ENCODE data around the gene MED13L.

Gene MED13L

DNA sequence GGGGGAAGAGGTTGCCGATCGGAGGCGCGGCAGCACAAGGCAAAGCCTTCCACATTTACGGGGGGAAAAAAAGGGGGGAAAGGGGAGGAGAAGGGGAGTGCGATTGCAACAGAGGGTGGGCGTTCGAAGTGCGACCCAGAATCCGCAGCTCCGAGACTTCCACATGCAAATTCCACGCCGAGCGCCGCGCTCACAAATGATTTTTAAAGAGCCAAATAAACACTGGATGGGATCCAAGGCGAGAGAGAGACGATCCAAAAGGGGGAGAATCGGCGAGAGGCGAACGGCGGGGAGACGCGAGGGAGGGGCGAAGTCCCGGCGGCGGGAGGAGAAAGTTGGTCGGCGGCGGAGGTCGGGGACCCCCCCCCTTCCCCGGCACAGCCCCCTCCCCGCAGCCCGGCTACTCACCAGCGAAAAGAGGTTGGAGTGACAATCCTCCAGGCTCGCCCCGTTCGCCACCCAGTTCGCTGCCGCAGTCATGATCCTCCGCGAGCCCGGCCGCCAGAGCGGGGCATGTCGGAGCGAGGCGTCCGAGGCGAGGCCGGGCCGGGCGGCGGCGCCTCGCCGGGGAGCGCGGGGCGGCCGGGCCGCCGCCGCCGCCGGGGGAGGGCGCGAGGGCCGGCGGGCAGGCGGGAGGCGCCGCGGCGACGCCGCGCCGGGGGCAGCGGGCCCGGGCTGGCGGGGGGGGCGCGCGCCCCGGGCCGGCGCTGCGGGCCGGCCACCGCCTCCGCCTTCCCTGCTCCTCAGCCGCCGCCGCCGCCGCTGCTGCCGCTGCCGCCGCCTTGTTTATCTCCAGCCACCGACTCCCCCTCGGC, 634 bp downstream of the MED13L start:
- peak; percentile 75 for DNase-seq (ENCODE audit: low spot score)

DNA sequence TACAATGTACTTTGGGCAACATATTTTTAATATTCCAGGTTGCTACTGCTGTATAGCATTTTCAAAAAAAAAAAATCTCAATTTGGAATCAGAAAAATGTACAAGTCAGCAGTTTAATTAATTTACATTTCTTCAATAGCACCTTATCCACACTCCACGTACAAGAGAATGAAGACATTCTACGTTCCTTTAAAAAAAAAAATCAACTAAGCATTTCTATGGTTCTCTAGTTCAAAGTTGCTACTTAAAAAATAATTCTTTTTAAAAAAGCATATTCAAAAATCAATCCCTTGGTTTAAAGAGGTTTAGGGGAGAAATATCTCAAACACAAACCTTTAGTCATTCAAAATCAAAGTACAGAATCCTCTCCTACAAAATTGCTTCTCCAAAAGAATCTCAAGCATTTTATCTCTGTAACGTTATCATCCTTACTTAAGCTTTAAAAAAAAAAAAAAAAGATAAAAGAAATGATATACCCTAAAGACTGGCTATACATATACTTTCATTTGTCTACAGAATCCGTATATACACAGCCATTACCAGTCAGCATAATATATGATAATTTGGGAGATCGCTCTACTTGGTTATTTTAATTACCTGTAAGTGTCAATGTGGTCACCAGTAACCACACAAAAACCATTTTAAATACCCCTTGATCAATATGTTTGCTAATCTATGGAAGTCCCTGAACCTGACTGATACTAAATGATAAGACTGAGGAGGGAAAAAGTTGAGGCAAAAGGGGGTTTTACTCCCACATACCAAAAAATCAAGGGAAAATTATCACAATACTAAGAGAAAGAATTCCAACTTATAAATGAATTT, 2.7 kb downstream of the MED13L start:
- no peak for DNase-seq (ENCODE audit: low spot score)

DNA sequence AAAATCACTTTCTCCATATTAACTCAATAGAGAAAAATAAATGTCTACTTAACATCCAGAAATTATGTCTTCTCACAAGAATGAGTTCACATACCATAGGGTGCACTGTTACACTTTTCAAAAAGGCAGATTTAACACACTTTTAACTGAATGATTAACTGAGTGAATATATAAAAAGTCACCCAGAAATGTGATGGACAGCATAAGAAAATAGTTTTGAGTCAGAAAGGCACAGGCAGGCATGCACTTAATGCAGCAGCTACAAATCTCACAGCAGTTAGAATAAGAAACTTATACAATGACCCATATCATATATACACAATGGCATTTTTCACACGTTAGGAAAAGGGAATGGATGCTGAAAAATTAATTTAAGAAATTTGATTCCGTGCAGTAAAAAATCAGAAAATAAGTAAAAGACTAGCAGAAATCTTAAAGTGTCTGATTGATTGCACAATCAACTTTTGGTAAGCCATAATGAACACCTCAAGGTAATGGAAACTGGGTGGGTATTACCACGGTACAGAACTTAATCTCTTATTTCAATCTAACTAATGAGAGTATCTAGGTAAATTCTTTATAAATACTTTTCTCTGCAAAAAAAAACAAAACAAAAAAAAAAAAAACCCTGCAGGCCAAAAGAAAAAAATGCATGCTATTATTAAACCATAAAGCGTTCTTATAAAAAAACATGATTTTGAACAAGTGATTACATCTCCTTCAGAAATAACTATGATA, 3.5 kb downstream of the MED13L start:
- no peak for DNase-seq (ENCODE audit: low spot score)

DNA sequence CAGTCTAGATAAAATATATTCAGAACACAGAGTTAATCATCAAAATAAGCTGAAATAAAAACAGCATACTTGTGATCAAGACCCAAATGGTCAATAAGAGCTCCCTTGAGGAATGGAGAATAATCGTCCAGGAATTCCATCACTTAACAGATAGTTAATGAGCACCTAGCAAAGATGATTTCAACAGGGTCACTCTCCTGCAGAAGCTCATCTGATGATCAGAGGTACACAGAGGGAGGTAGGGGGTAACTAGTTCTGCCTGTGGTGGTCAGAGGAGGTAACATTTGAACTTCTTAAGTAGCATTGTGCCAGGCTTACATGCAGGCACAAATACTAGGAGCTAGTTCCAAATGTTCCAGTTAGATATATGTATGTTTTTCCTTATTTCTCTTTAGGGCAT, 9.5 kb downstream of the MED13L start:
- DNase-seq (ENCODE audit: low spot score) = no peak

DNA sequence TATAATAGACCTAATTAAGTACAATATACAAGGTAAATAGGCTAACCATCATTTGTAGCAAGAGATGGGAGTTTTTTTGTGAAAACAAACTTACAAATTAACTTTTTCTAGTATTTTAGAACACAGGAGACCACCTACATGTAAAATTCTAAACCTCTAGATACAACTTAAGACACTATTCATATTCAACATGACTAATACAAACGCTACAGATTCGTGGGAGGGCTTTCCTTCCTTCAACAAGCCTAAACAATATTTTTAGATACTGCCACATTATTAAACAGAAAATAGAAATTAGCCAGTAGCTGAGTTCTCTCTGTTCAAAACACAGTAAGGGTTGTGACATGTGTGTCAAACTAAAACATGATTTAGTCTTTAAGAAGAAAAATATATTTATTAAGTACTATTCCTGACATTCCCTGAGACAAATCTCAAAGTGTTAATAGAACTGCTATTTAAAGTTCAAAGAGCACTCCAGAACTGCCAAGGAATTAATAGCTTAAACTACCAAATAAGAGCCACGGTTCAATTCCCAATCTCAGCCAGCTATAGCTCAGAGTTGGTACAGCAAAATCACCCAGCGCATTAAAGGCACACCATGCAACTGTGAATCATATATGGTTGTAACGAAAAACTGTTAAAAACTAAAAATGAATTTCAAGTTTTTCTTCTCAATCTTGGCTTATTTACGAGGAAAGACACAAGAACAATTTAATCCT, 10.7 kb downstream of the MED13L start:
- no peak for DNase-seq (ENCODE audit: low spot score)

DNA sequence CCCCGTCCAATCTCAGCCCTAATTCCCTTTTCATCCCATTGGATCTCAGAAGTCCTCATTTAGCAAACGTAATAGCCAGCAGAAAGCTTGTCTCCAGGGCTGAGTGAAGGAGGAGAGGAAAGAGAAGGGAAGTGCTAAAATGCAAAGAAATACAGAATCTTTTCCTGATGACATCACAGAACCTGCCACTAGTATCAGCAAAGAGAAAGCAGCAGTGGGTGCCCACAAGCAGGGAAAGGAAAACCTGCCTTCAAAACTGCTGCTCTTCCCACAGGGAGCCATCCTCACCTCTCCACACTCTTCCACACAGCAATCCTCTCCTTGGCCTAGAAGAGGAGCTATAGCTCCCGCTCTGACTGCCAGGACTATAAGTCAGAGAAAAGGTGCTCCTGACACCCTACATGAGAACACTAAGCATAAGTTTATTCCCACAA, 11.3 kb downstream of the MED13L start:
- DNase-seq (ENCODE audit: low spot score) = peak; percentile 51

DNA sequence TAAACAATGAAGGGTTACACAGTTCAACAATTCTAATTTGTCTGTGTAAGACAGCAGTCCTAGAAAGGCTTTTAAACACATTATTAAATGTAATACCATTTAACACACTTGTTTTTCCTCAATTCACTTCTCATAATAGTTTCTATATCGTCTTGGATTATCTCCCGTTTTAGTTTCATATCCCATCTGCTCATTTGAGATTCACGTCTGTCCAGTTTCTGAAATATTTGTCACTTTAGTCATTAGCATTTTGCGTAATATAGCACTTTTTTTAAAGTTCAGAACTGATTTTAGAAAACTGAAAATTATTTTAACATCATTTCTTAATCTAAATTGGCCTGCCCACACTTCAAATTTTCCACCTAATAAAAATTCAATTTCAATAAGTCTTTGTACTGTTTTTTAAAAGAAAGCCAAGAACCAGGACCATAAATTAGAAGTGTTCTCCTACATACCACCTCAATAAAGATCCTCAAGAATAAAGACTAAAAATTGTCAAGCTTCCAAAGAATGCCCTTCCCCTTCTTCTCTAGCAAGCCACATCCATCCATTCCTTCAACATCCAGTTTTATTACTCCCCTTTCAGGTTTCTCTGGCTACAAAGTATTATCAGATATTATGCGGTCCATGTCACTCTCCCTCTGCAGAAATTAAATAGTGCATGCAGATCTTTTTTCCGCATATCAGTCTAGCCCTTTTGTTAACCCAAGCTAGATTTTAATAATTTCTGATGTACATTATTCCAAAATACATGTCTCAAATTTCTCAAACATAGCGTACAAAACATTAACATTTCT, 11.9 kb downstream of the MED13L start:
- no peak for DNase-seq (ENCODE audit: low spot score)

DNA sequence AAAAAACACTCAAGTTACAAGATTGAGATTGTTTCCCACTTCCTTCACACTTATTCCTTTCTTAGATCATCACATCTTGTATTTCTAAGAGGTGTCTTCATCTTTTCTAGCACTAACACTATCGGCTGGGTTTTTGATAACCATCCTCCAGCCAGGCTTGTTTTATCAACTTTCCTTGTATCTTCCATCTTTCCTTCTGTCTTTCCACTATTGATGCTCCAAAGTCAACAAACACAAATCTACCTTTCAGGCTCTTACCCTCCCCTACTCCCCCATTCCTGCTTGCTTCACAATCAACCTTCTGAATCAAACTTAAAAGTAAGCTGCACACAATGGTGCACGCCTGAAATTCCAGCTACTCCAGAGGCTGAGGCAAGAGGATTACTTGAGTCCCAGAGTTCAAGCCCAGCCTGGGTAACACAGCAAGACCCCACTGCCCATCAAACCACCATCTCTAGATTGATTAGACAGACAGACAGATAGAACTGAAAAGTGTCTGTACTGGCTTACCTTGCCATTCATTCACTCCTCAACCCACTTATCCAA, 12.9 kb downstream of the MED13L start:
- DNase-seq (ENCODE audit: low spot score) = no peak

DNA sequence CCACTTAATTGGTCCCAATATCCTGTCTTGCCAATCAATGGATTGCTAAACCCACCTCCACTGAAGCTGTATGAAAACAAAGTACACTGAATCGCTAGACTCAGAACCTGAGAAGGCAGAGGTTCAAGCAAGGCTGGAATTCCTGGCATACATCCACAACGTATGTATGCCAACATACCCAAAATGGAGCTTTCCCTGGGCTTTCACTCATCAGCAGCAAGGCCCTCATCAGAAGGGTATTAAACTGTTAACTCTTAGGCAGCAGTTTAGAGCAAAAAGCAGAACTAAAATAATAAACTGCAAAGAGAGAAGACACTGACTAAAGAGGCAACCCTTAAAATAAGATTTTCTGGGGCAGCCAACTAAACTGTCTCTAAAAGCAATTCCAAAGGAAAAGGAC, 13.6 kb downstream of the MED13L start:
- no peak for DNase-seq (ENCODE audit: low spot score)

DNA sequence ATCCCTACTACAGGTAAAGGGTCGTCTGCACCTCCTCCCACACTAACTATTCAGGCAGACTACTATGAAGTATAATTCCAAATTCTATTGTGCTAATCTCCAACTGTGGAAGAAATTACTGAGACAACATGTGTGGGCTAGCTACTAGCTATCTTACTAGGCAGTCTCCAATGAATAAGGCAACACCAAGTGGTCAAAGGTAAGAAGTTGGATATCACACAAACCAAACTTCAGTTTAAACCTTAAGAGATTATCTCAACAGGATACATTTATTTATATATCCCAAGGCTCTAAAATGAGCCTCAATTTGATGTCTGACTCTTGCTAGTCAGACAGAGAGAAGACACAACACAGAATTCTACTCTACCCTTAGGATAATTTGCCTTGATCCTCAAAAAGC, 14.1 kb downstream of the MED13L start:
- DNase-seq (ENCODE audit: low spot score) = no peak

DNA sequence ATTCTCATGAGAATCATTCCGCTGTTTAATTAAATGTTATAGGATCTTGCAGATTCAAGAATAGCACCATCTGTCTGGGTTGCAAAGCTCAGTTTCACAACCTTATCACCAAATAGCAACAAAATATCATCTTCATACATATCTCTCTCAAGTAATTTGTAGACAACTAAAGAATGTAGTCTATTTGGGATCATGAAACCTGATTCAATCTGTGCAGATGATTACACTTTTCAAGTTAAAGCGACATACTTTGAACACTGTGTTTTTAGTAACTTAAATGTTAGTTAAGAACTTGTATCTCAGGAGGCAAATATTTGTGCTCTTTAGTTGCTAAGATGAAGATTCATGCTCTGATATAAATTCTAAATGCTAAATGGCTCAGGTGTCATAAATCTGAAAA, 14.8 kb downstream of the MED13L start:
- no peak for DNase-seq (ENCODE audit: low spot score)

DNA sequence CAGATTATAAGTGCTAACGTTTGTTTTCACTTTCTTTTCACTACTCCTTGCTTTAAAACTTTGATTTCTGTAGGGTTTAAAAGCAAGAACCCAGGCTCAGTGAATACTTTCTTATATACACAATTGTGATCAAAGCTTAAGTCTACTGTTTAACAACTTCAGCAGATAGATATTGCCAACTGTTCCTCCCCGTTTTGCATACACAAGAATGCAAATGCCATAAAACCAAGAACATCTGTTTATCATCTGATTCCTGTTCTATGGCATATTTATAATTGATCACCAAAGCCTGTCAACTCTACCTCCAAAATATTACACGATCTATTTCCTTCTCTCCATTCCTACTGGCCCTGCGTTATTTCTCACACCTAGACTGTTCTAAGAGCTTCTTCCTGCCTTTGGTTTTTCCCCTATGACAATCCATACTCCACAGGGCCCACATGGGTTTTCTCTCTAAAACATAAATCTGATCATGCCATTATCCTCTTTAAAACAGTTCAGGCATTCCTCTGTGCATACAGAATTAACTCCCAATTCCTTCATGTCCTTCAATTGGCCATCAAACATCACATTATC, 15.9 kb downstream of the MED13L start:
- no peak for DNase-seq (ENCODE audit: low spot score)

DNA sequence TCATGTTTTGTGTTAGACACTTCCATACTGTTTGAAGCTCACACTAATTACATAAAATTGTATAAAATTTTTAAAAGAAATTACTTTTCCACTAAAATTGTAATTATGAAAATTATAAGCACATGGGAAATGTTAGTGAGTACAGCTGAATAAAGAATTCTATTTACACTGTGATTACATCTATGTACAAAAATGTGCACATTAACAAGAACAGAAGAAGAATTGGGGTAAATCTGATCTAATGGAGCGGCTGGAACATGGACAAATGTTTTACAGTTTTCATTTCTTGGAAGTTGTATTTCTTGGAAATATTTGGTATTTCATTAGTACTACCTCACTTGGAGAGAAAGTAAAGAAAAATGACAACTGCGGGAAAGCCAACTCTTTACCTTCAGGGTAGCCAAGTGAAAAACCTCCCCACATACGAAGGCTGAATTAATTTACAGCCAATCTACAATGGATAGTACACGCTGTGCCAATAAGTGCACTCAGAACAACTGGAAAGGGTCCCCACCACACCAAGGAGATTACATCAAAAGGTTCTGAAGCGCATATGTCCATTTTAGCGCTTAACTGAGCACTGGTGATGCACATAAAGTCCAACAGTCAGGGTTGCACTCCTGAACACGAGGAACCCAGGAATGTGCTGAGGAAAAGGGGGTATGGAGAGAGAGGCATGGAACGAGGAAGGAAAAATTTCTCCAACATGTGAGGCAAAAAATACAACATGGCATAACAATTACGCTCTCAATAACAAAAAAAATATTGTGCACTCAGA, 17.5 kb downstream of the MED13L start:
- no peak for DNase-seq (ENCODE audit: low spot score)

DNA sequence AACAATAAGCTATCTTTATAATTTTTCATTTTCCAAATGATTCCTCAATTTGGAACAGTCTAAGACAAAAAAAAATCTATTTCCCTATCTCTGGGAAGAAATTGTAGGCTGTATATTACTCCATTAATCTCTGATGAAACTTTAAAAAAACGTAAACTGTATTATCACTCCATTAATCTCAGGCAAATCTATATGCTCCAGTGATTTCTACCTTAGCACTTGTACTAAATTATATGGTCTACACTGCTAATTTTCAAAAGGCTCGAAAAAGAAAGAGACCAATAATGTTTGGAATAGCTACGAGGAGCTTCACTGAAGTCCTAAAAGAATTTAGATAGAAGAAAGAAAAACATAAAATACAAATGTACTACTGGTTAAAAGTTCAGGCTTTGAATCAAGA, 19.7 kb downstream of the MED13L start:
- DNase-seq (ENCODE audit: low spot score) = no peak

DNA sequence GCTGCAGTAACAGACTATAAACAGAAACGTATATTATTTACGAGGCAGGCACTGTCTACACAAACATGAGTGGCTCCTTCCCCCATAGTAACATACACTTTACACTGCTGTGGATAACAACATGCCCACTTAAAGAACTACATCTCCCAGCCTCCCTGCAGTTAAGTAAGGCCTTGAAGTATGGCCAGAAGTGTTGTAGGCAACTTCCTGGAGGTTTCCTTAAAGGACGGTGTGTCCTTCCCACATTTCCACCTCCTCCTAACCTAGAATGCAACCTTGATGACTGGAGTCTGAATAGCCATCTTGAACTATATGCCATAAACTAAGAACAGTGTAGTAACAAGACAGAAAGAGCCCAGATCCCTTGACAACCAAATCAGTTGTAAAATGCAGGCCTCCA, 20.3 kb downstream of the MED13L start:
- no peak for DNase-seq (ENCODE audit: low spot score)

DNA sequence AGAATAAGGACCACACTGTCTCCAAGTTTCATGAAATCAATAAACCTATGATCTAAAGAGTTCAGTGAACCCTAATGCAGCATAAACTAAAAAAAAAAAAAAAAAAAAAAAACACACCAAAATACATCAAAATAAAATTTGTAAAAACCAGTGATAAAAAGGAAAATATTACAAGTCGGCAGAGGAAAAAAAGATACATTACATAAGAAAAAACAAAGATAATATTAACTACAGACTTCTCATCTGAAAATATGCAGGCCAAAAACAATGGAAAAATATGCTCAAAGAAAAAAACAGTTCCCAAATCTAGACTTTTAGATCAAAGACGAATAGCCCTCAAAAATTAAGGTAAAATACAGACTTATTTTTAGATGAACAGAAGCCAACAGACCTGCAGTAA, 27.6 kb downstream of the MED13L start:
- DNase-seq (ENCODE audit: low spot score) = no peak

DNA sequence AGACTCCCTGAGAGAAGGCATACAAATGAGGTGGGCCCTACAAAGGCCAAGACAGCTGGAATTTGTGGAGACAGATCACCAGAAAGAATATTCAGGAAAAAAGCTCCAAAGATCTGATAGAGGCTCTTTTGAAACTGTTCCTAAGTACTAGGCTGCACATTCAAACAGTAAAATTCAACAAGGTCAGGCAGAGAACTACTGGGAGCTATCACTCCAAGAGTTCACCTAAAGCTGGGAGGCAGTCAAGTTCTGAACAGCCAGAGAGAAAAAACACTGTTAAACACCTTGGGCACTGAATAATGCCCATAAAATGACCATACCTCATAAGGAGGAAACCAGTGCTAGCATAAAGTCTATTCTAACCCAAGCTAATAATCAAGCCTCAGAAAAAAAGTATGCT, 28.6 kb downstream of the MED13L start:
- no peak for DNase-seq (ENCODE audit: low spot score)

DNA sequence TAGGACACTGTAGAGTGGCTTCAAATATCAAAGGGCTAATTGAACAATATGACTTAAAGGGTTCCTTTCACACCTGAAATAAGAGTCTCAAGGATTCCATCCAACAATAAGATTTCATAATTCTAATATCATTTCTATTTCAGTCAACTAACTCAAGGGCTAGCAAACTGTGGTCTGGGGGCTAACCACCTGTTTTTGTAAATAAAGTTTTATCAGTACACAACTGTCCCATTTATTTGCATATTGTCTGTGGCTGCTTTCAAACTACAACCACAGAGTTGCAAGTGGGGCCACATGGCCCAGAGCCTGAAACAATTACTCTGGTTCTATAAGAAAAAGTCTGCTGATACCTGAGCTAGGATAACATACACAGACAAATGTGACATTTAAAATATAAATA, 29.1 kb downstream of the MED13L start:
- DNase-seq (ENCODE audit: low spot score) = no peak

DNA sequence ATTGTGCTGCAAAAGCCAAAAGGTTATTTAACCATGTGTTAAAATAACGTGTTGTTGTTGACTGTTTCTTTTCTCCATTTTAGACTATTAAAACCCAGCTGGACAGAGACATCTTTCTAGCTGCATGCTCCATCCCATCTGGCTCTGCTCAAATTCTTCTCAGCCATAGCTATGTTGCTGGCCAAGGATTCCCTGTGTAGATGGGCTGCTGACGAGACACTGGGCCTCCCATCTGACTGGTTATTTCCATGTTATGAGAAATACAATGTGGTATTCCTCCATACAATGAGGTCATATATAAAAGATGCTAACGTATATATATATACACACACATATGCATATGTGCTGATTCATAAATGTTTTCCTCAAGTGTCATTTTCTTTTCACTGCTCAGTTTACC, 30.1 kb downstream of the MED13L start:
- DNase-seq (ENCODE audit: low spot score) = no peak
